MM.1S (cell line): ENCODE results near the gene POLE2.

Experiments used
- DNase-seq: peaks from one replicate; pipeline ENCODE4 v3.0.0-alpha.2; 2015
- H2AFZ ChIP-seq: fragments of 300-600 bp; sonication (generic); 2 replicates; pipeline ENCODE4 v1.6.0; 2016; ENCODE audit warnings: antibody characterized with exemption, low read length
- H3F3A ChIP-seq: fragments of 300-600 bp; sonication (generic); 2 replicates; pipeline ENCODE4 v1.6.1; 2016; ENCODE audit warnings: mild to moderate bottlenecking, antibody characterized with exemption, low read length, moderate library complexity, mixed read lengths; ENCODE audit not compliant: insufficient read depth
- H3K27ac ChIP-seq: fragments of 300-600 bp; sonication (generic); 2 replicates; pipeline ENCODE4 v1.5.1; 2016; ENCODE audit warnings: mild to moderate bottlenecking, low read length
- H3K27me3 ChIP-seq: fragments of 300-600 bp; sonication (generic); replicated peaks from 2 replicates; pipeline ENCODE4 v1.6.0; 2016; ENCODE audit warnings: low read length; ENCODE audit not compliant: insufficient read depth
- H3K36me3 ChIP-seq: fragments of 300-600 bp; sonication (generic); replicated peaks from 2 replicates; pipeline ENCODE4 v1.6.1; 2016; ENCODE audit warnings: mild to moderate bottlenecking, low read length, mixed read lengths; ENCODE audit not compliant: insufficient read depth
- H3K4me1 ChIP-seq: fragments of 300-600 bp; sonication (generic); 2 replicates; pipeline ENCODE4 v1.6.1; 2016; ENCODE audit warnings: low read length, mixed read lengths
- H3K4me2 ChIP-seq: fragments of 300-600 bp; sonication (generic); 2 replicates; pipeline ENCODE4 v1.6.0; 2016; ENCODE audit warnings: low read depth, low read length
- H3K4me3 ChIP-seq: fragments of 300-600 bp; sonication (generic); 2 replicates; pipeline ENCODE4 v1.5.1; 2016; ENCODE audit warnings: low read length, mixed read lengths
- H3K79me2 ChIP-seq: fragments of 300-600 bp; sonication (generic); 2 replicates; pipeline ENCODE4 v1.6.1; 2016; ENCODE audit warnings: mixed run types, low read length, mixed read lengths
- H3K9ac ChIP-seq: fragments of 300-600 bp; sonication (generic); 2 replicates; pipeline ENCODE4 v1.6.1; 2016; ENCODE audit warnings: low read length, mixed read lengths
- H3K9me2 ChIP-seq: fragments of 300-600 bp; sonication (generic); replicated peaks from 2 replicates; pipeline ENCODE4 v1.6.1; 2016; ENCODE audit warnings: mild to moderate bottlenecking, low read length, mixed read lengths; ENCODE audit not compliant: insufficient read depth
- H3K9me3 ChIP-seq: fragments of 300-600 bp; sonication (generic); replicated peaks from 2 replicates; pipeline ENCODE4 v1.6.1; 2016; ENCODE audit warnings: mild to moderate bottlenecking, low read length, mixed read lengths; ENCODE audit not compliant: insufficient read depth
- H4K20me1 ChIP-seq: fragments of 300-600 bp; sonication (generic); 2 replicates; pipeline ENCODE4 v1.6.1; 2016; ENCODE audit warnings: mild to moderate bottlenecking, low read length, moderate library complexity, mixed read lengths; ENCODE audit not compliant: insufficient read depth
- EZH2 ChIP-seq: fragments of 300-600 bp; sonication (generic); optimal IDR thresholded peaks from 2 replicates; pipeline ENCODE3; 2017; ENCODE audit warnings: low read depth, mild to moderate bottlenecking, antibody characterized with exemption, low read length, mixed read lengths
- EZH2phosphoT487 ChIP-seq: fragments of 300-600 bp; sonication (generic); IDR thresholded peaks from 2 replicates; pipeline ENCODE4 v1.6.1; 2018; ENCODE audit warnings: antibody characterized with exemption, low read length
- TF ChIP-seq, protein P1 (sequence below): fragments of 300-600 bp; sonication (generic); IDR thresholded peaks from 2 replicates; pipeline ENCODE4 v1.5.1; 2016; ENCODE audit warnings: antibody characterized with exemption, low read length, mixed read lengths

The POLE2 gene

DNA sequence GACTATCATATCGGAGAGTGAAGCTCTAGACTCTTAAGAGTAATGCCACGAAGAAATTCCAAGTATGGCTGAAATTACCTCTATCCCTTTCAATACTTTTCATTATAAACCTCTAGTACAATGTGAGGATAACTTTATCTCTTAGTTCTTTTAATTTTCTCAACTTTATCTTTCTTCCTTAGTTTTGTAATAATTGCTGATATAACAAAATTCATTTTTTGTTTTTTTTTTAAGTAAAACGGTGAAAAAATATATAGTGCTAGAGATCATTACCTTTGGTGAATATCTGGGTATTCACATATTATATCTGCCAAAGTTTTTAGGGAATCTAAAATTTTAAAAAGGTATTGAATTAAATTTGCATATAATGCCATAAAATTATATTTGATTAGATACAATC is 33.5 kb downstream of the POLE2 start:
- Histone ChIP-seq H4K20me1 (no peaks in the 10 kb centered on the region), H3K27ac (no peak overlapping the region), H3K4me3 (no peak overlapping the region), H3K9me3 (no peaks in the 10 kb centered on the region), H3K4me1 (no peaks in the 10 kb centered on the region), H3K27me3 (no peaks in the 10 kb centered on the region), H3K36me3 (no peaks in the 10 kb centered on the region), H2AFZ (no peak overlapping the region), H3K9me2 (no peaks in the 10 kb centered on the region), H3K9ac (no peak overlapping the region), H3K4me2 (no peak overlapping the region), H3F3A (no peaks in the 10 kb centered on the region), H3K79me2 (no peaks in the 10 kb centered on the region)
- TF ChIP-seq EZH2 (no peak), EZH2phosphoT487 (no peak)
- TF ChIP-seq, protein P1, sequence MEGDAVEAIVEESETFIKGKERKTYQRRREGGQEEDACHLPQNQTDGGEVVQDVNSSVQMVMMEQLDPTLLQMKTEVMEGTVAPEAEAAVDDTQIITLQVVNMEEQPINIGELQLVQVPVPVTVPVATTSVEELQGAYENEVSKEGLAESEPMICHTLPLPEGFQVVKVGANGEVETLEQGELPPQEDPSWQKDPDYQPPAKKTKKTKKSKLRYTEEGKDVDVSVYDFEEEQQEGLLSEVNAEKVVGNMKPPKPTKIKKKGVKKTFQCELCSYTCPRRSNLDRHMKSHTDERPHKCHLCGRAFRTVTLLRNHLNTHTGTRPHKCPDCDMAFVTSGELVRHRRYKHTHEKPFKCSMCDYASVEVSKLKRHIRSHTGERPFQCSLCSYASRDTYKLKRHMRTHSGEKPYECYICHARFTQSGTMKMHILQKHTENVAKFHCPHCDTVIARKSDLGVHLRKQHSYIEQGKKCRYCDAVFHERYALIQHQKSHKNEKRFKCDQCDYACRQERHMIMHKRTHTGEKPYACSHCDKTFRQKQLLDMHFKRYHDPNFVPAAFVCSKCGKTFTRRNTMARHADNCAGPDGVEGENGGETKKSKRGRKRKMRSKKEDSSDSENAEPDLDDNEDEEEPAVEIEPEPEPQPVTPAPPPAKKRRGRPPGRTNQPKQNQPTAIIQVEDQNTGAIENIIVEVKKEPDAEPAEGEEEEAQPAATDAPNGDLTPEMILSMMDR, result no peak
- DNase-seq, result no peak

DNA sequence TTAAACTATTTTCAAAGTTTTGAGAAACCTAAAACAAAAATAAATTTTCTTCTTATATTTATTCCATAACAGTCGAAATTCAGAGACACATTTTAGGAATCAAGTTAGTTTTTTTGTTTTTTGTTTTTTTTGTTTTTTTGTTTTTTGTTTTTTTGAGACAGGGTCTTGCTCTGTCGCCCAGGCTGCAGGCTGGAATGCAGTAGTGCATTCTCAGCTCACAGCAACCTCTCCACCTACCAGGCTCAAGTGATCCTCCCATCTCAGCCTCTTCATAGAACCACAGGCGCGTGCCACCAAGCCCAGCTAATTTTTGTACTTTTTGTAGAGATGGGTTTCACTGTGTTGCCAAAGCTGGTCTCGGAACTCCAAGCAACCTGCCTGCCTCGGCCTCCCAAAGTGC is 34.5 kb downstream of the POLE2 start:
- Histone ChIP-seq H3K79me2 (no peaks in the 10 kb centered on the region), H3K36me3 (no peaks in the 10 kb centered on the region), H3K9me2 (no peaks in the 10 kb centered on the region), H3K9ac (no peak overlapping the region), H3K4me1 (no peaks in the 10 kb centered on the region), H4K20me1 (no peaks in the 10 kb centered on the region), H3K27ac (no peak overlapping the region), H3K9me3 (no peaks in the 10 kb centered on the region), H3K27me3 (no peaks in the 10 kb centered on the region), H3K4me2 (no peak overlapping the region), H3F3A (no peaks in the 10 kb centered on the region), H2AFZ (no peak overlapping the region), H3K4me3 (no peak overlapping the region)
- TF ChIP-seq EZH2 (no peak), EZH2phosphoT487 (no peak)
- TF ChIP-seq, protein P1, result no peak
- DNase-seq, result no peak

DNA sequence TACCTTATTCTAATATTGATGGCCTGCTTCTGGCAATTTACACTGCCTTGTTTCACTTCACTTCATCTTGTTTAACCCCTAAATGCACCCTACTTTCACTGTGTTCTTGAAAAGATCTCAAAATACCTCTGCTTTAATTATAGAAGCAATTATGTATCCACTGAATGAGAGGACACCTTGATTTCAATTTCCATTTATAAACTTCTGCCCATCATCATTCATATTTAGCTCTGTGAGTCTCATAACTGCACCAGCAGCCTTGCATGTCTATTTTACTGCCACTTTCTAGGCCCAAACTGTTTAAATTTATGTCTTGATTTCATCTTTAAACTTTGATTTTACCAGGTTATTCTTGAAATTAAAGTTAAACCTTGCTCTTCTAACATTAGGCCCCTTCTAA is 45.9 kb downstream of the POLE2 start:
- no peak for DNase-seq
- Histone ChIP-seq H2AFZ (no peak overlapping the region), H3F3A (peaks cover 14% of the 10 kb centered on the region; the same call in 1 of the 2 replicates), H3K9me3 (no peaks in the 10 kb centered on the region), H3K4me1 (peaks cover 15% of the 10 kb centered on the region), H3K27ac (peak overlapping the region; percentile 38; the same call in 1 of the 2 replicates), H3K27me3 (no peaks in the 10 kb centered on the region), H4K20me1 (no peaks in the 10 kb centered on the region), H3K79me2 (no peaks in the 10 kb centered on the region), H3K9me2 (no peaks in the 10 kb centered on the region), H3K4me2 (peak overlapping the region; percentile 52; the same call in 1 of the 2 replicates), H3K4me3 (no peak overlapping the region), H3K9ac (no peak overlapping the region), H3K36me3 (no peaks in the 10 kb centered on the region)
- TF ChIP-seq EZH2 (no peak), EZH2phosphoT487 (no peak)
- TF ChIP-seq, protein P1, result no peak
